Sigmoid colon (tissue), 7 donors: ENCODE results near the gene RIPK3. TPM values are rescaled to one million over a fixed set of nuclear protein-coding genes. Genes with fewer than 3 reads are reported as not detected.
A peak's percentile ranks its signal among the peaks of the same experiment; 100 is the strongest.

ENCODE experiments used
- DNase-seq: peaks from one replicate; pipeline ENCODE4 v3.0.0-alpha.2; 2019
- H3K27ac ChIP-seq, 4 donors: fragments of 200-600 bp; sonication (generic); one replicate each; pipeline ENCODE4 v1.5.1; 2016 to 2019; ENCODE audit warnings: mild to moderate bottlenecking in 1 of 4
- H3K27me3 ChIP-seq, 3 donors: fragments of 200-600 bp; sonication (generic); one replicate each; pipeline ENCODE4 v1.5.1; 2019; ENCODE audit warnings: mild to moderate bottlenecking in 1 of 3
- H3K36me3 ChIP-seq, 4 donors: fragments of 200-600 bp; sonication (generic); one replicate each; pipeline ENCODE4 v1.5.1; 2016 to 2019
- H3K4me1 ChIP-seq, 4 donors: fragments of 200-600 bp; sonication (generic); one replicate each; pipeline ENCODE4 v1.5.1; 2017 to 2019
- H3K4me3 ChIP-seq, 4 donors: fragments of 200-600 bp; sonication (generic); one replicate each; pipeline ENCODE4 v1.5.1; 2017 to 2019; ENCODE audit warnings: mild to moderate bottlenecking in 2 of 4, moderate library complexity in 1 of 4
- H3K9me3 ChIP-seq, 4 donors: fragments of 200-600 bp in 3 of 4; sonication (generic) in 3 of 4; one replicate each; pipeline versions ENCODE4 v1.5.1 to v1.6.1; 2013 to 2019
- CTCF ChIP-seq, 4 experiments: fragments of 450-650 bp in 3 of 4; fragments of 200-600 bp in 1 of 4; IDR thresholded peaks; one replicate each; pipeline ENCODE4 v1.5.1; 2016 to 2019; ENCODE audit warnings: antibody characterized with exemption in 4 of 4, mild to moderate bottlenecking in 3 of 4, moderate library complexity in 2 of 4
- EP300 ChIP-seq, 4 donors: sonication (generic); formaldehyde crosslinking; IDR thresholded peaks; one replicate each; pipeline ENCODE4 v1.6.1; 2017; ENCODE audit warnings: antibody characterized with exemption in 4 of 4
- POLR2A ChIP-seq, 2 donors: fragments of 450-650 bp; IDR thresholded peaks; one replicate each; pipeline ENCODE4 v1.6.1; 2016; ENCODE audit warnings: antibody characterized with exemption in 2 of 2, mild to moderate bottlenecking in 2 of 2, moderate library complexity in 2 of 2
- POLR2AphosphoS5 ChIP-seq, 4 donors: sonication (generic); formaldehyde crosslinking; IDR thresholded peaks; one replicate each; pipeline ENCODE4 v1.6.1; 2017; ENCODE audit warnings: antibody characterized with exemption in 4 of 4
- WGBS, 2 donors: extraction: QIAGEN DNeasy Blood & Tissue Kit; methylation state at CpG; one replicate each; pipeline ENCODE4 v1.1.7; 2013; 5-methylcytosine and 5-hydroxymethylcytosine counted together
- intact Hi-C: fragments of 100-400 bp; cut with DNase I; formaldehyde crosslinking; loops from one replicate; pipeline ENCODE4 v1.15.1; 2023
- polyA plus RNA-seq, 3 donors: library from polyadenylated mRNA; stranded (reverse); fragments of 200-250 nt; gene quantifications; one replicate each; pipeline ENCODE4 v1.2.3, GENCODE V29; 2013
- total RNA-seq, 4 donors: library from RNA; depleted of rRNA; stranded (reverse); fragments of >200 nt; gene quantifications; one replicate each; pipeline ENCODE4 v1.1.0, GENCODE V29; 2016
- donor health status: healthy with polysubstance abuse.
- donor health status: Bipolar disorder and iron deficiency.
- donor health status: healthy.

RIPK3 gene
- total and polyA plus RNA-seq, 7 donors = 2.6 to 66.4 (median 12.5) TPM

- Histone ChIP-seq H3K27me3 (no peaks in the 10 kb centered on the region), H3K9me3 (no peaks in the 10 kb centered on the region), H3K27ac (no peak overlapping the region), H3K36me3 (peaks cover 0 to 19% (median 4%) of the 10 kb centered on the region in 4 donors), H3K4me3 (no peak overlapping the region), H3K4me1 (peaks cover 0 to 10% (median 5%) of the 10 kb centered on the region in 4 donors)
- 73 to 84% methylated on average over 15 of the region's 15 CpGs for WGBS, 2 donors
- DNase-seq = no peak
- TF ChIP-seq POLR2A (IDR thresholded peaks at IDR 0.05) = no peak
- peak in 1 of 4 donors; percentile 4 for TF ChIP-seq POLR2AphosphoS5 (IDR thresholded peaks at IDR 0.05)
- TF ChIP-seq EP300 (IDR thresholded peaks at IDR 0.05) = no peak
- no peak for TF ChIP-seq CTCF (IDR thresholded peaks at IDR 0.05)
- intact Hi-C loops = no loop called here
Observed at GRCh38 chr14:24379907-24380730, 40.3 kb upstream of the RIPK3 start.

GRCh38 chr14:24378981-24379906 lies 39.5 kb upstream of the RIPK3 start:
- Histone ChIP-seq H3K4me1 (peaks cover 0 to 10% (median 5%) of the 10 kb centered on the region in 4 donors), H3K4me3 (no peak overlapping the region), H3K27ac (no peak overlapping the region), H3K27me3 (no peaks in the 10 kb centered on the region), H3K36me3 (peaks cover under 1 to 28% (median 13%) of the 10 kb centered on the region in 4 donors), H3K9me3 (no peaks in the 10 kb centered on the region)
- 79 to 87% methylated on average over 7 of the region's 7 CpGs for WGBS, 2 donors
- no peak for DNase-seq
- TF ChIP-seq POLR2AphosphoS5 (IDR thresholded peaks at IDR 0.05) (no peak), CTCF (IDR thresholded peaks at IDR 0.05) (no peak), POLR2A (IDR thresholded peaks at IDR 0.05) (no peak), EP300 (IDR thresholded peaks at IDR 0.05) (no peak)
- intact Hi-C loops = no loop called here

- 89 to 92% methylated on average over 3 of the region's 3 CpGs for WGBS, 2 donors
- Histone ChIP-seq H3K27ac (no peak overlapping the region), H3K4me3 (no peak overlapping the region), H3K36me3 (peaks cover 10 to 37% (median 22%) of the 10 kb centered on the region in 4 donors), H3K4me1 (peaks cover 0 to 10% (median 5%) of the 10 kb centered on the region in 4 donors), H3K27me3 (no peaks in the 10 kb centered on the region), H3K9me3 (no peaks in the 10 kb centered on the region)
- TF ChIP-seq POLR2A (IDR thresholded peaks at IDR 0.05) (no peak), POLR2AphosphoS5 (IDR thresholded peaks at IDR 0.05) (peak in 1 of 4 donors; percentile 3), CTCF (IDR thresholded peaks at IDR 0.05) (no peak), EP300 (IDR thresholded peaks at IDR 0.05) (no peak)
- no peak for DNase-seq
- intact Hi-C loops = no loop called here
Observed at GRCh38 chr14:24378327-24378726, 38.5 kb upstream of the RIPK3 start.

GRCh38 chr14:24377657-24378056 lies 37.9 kb upstream of the RIPK3 start:
- H3K9me3 ChIP-seq = no peaks in the 10 kb centered on the region
- H3K27me3 ChIP-seq = no peaks in the 10 kb centered on the region
- TF ChIP-seq POLR2AphosphoS5 (IDR thresholded peaks at IDR 0.05) = no peak
- no peak for TF ChIP-seq CTCF (IDR thresholded peaks at IDR 0.05)
- no peak for TF ChIP-seq POLR2A (IDR thresholded peaks at IDR 0.05)
- TF ChIP-seq EP300 (IDR thresholded peaks at IDR 0.05) = no peak
- 19 to 45% methylated on average over 2 of the region's 2 CpGs for WGBS, 2 donors
- DNase-seq = no peak
- peaks cover 0 to 14% (median 6%) of the 10 kb centered on the region in 4 donors for H3K4me1 ChIP-seq
- peak overlapping the region in 1 of 4 donors; percentile 8 for H3K27ac ChIP-seq
- intact Hi-C loops = no loop called here
- peaks cover 15 to 44% (median 27%) of the 10 kb centered on the region in 4 donors for H3K36me3 ChIP-seq
- H3K4me3 ChIP-seq = no peak overlapping the region
